Gastroesophageal sphincter (tissue), 4 donors: ENCODE data around the gene NOTCH4. TPM values are rescaled to one million over a fixed set of nuclear protein-coding genes. Genes with fewer than 3 reads are reported as not detected.

Experiments
- ATAC-seq: fragments of 150-250 bp; one replicate; pipeline ENCODE4 v1.9.1; 2016; ENCODE audit warnings: mild to moderate bottlenecking, moderate library complexity
- H3K27ac ChIP-seq, 4 donors: fragments of 200-600 bp; sonication (generic) in 3 of 4; 1 replicate in 3 of 4; 2 replicates in 1 of 4; pipeline ENCODE4 v1.5.1; 2016 to 2019
- H3K27me3 ChIP-seq: fragments of 200-600 bp; sonication (generic); one replicate; pipeline ENCODE4 v1.5.1; 2019
- H3K36me3 ChIP-seq, 2 donors: fragments of 200-600 bp; sonication (generic); one replicate each; pipeline ENCODE4 v1.5.1; 2019; ENCODE audit warnings: control low read depth in 1 of 2
- H3K4me1 ChIP-seq, 3 donors: fragments of 200-600 bp; sonication (generic); 1 replicate in 2 of 3; 2 replicates in 1 of 3; pipeline ENCODE4 v1.5.1; 2016 to 2019; ENCODE audit warnings: control low read depth in 2 of 3
- H3K4me3 ChIP-seq, 2 donors: fragments of 200-600 bp; sonication (generic); one replicate each; pipeline ENCODE4 v1.5.1; 2019; ENCODE audit warnings: mild to moderate bottlenecking in 1 of 2, moderate library complexity in 1 of 2
- H3K9me3 ChIP-seq, 3 donors: fragments of 200-600 bp; sonication (generic); one replicate each; pipeline ENCODE4 v1.5.1; 2017 to 2019; ENCODE audit warnings: control low read depth in 2 of 3
- EP300 ChIP-seq: sonication (generic); formaldehyde crosslinking; IDR thresholded peaks from one replicate; pipeline ENCODE4 v1.6.1; 2017; ENCODE audit warnings: antibody characterized with exemption, mild to moderate bottlenecking
- POLR2A ChIP-seq, 2 donors: fragments of 450-650 bp; IDR thresholded peaks; one replicate each; pipeline ENCODE4 v1.6.1; 2017; ENCODE audit warnings: antibody characterized with exemption in 2 of 2, mild to moderate bottlenecking in 2 of 2, moderate library complexity in 1 of 2
- POLR2AphosphoS5 ChIP-seq: sonication (generic); formaldehyde crosslinking; IDR thresholded peaks from one replicate; pipeline ENCODE4 v1.6.1; 2017; ENCODE audit warnings: antibody characterized with exemption
- WGBS, 2 donors: methylation state at CpG; one replicate each; pipeline ENCODE4 v1.1.5; 2018; ENCODE audit warnings: low coverage in 1 of 2; 5-methylcytosine and 5-hydroxymethylcytosine counted together
- total RNA-seq, 4 donors: library from RNA; depleted of rRNA; stranded (reverse); fragments of >200 nt; gene quantifications; one replicate each; pipeline ENCODE4 v1.1.0, GENCODE V29; 2016
- TF ChIP-seq, protein P1 (sequence below), 4 experiments: fragments of 200-600 bp in 2 of 4; fragments of 450-650 bp in 2 of 4; sonication (generic) in 1 of 4; IDR thresholded peaks; one replicate each; pipeline ENCODE4 v1.5.1; 2017 to 2019; ENCODE audit warnings: antibody characterized with exemption in 4 of 4, mild to moderate bottlenecking in 2 of 4, moderate library complexity in 2 of 4

The NOTCH4 gene
- total RNA-seq, 4 donors from 2014 or later = 10.9 to 26.0 (median 13.2) TPM

DNA sequence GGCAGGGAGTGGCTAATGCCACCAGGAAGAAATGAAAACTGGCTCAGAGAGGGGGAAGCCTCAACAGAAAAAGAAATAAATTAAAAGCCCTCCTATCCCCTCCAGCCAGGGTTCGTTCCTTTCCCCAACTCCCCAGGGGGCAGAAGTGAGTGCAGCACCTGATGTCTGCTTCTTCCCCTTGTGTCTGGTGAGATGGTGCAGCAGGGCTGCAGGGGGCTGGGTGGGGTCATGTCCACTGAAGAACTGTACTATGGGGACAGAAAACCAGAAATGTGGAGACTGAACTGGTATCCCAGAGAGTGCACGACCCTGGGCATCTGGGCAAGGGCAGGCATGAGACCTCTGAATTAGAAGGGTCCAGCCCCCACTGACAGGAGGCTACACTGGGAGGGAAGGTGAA, 55.5 kb downstream of the NOTCH4 start:
- 61 to 67% methylated on average over 1 to 2 of the region's 2 CpGs for whole genome bisulfite sequencing, 2 donors
- H3K9me3 ChIP-seq = no peaks in the 10 kb centered on the region
- H3K27me3 ChIP-seq = no peaks in the 10 kb centered on the region
- ATAC-seq = no peak
- H3K27ac ChIP-seq = peak overlapping the region in 3 of 4 donors; percentile 16 to 74 (median 35)
- TF ChIP-seq POLR2AphosphoS5 (no peak), POLR2A (IDR thresholded peaks at IDR 0.05) (no peak), EP300 (no peak)
- TF ChIP-seq, protein P1, sequence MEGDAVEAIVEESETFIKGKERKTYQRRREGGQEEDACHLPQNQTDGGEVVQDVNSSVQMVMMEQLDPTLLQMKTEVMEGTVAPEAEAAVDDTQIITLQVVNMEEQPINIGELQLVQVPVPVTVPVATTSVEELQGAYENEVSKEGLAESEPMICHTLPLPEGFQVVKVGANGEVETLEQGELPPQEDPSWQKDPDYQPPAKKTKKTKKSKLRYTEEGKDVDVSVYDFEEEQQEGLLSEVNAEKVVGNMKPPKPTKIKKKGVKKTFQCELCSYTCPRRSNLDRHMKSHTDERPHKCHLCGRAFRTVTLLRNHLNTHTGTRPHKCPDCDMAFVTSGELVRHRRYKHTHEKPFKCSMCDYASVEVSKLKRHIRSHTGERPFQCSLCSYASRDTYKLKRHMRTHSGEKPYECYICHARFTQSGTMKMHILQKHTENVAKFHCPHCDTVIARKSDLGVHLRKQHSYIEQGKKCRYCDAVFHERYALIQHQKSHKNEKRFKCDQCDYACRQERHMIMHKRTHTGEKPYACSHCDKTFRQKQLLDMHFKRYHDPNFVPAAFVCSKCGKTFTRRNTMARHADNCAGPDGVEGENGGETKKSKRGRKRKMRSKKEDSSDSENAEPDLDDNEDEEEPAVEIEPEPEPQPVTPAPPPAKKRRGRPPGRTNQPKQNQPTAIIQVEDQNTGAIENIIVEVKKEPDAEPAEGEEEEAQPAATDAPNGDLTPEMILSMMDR (IDR thresholded peaks at IDR 0.05) = no peak
- H3K36me3 ChIP-seq = peaks cover 0 to 80% of the 10 kb centered on the region in 2 donors
- H3K4me3 ChIP-seq = no peak overlapping the region
- peaks cover 0 to 22% (median 0%) of the 10 kb centered on the region in 3 donors for H3K4me1 ChIP-seq

- Histone ChIP-seq H3K4me3 (no peak overlapping the region), H3K36me3 (peaks cover 0 to 86% of the 10 kb centered on the region in 2 donors), H3K27me3 (no peaks in the 10 kb centered on the region), H3K4me1 (peaks cover 0 to 22% (median 0%) of the 10 kb centered on the region in 3 donors), H3K9me3 (no peaks in the 10 kb centered on the region), H3K27ac (peak overlapping the region in 2 of 4 donors; percentile 35 to 74)
- WGBS, 2 donors = 62 to 83% methylated on average over 1 to 4 of the region's 6 CpGs
- ATAC-seq = no peak
- TF ChIP-seq POLR2A (IDR thresholded peaks at IDR 0.05) = no peak
These were observed 56.1 kb downstream of the NOTCH4 start for GRCh38 chr6:32167761-32168262.

GRCh38 chr6:32167154-32167760, 56.6 kb downstream of the NOTCH4 start:
- WGBS, 2 donors = 66 to 88% methylated on average over 1 to 7 of the region's 32 CpGs
- peaks cover 0 to 91% of the 10 kb centered on the region in 2 donors for H3K36me3 ChIP-seq
- H3K4me1 ChIP-seq = peaks cover 0 to 19% (median 0%) of the 10 kb centered on the region in 3 donors
- TF ChIP-seq POLR2A (IDR thresholded peaks at IDR 0.05) (no peak), POLR2AphosphoS5 (no peak), EP300 (no peak)
- TF ChIP-seq, protein P1 (IDR thresholded peaks at IDR 0.05) = no peak
- no peaks in the 10 kb centered on the region for H3K9me3 ChIP-seq
- H3K27ac ChIP-seq = peak overlapping the region in 3 of 4 donors; percentile 22 to 74 (median 35)
- H3K4me3 ChIP-seq = no peak overlapping the region
- H3K27me3 ChIP-seq = no peaks in the 10 kb centered on the region
- ATAC-seq = no peak

- TF ChIP-seq, protein P1 (IDR thresholded peaks at IDR 0.05) = peak in 1 of 4 experiments; percentile 16
- TF ChIP-seq EP300 (no peak), POLR2AphosphoS5 (no peak), POLR2A (IDR thresholded peaks at IDR 0.05) (no peak)
- Histone ChIP-seq H3K36me3 (peaks cover 0 to 99% of the 10 kb centered on the region in 2 donors), H3K9me3 (no peaks in the 10 kb centered on the region), H3K27me3 (no peaks in the 10 kb centered on the region), H3K4me3 (no peak overlapping the region), H3K4me1 (peaks cover 0 to 18% (median 0%) of the 10 kb centered on the region in 3 donors), H3K27ac (peak overlapping the region in 3 of 4 donors; percentile 22 to 74 (median 35))
- WGBS, 2 donors = 63% methylated on average over 6 of the region's 30 CpGs; no CpG with 5 or more reads in 1 of the 2 donors
- ATAC-seq = no peak
These were observed 57.3 kb downstream of the NOTCH4 start for GRCh38 chr6:32166411-32167061.

DNA sequence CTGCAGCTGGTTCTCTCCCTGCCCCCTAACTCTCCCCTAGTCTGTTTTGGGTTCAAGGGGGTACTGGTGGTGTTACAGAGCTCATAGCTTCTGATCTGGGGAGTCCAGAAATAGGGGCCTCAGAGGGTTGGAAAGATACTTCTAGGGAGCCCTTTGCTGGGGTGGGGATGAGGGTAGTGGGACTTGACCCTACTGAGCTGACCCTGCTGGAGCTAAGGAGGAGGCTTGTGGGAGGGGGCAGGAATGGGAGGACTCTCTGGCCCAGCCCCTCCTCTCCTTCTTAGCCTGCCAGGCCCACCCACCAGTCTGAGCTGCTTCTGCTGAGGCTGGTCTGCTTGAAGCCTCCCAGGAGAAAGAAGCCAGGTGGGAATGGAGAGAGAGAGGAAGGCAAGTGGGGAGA, 59.6 kb downstream of the NOTCH4 start, which contains the start of gene EGFL8:
Gene EGFL8 (plus strand): TSS at position 301 of the 400 bp plus-strand sequence. CDS start 1,571 bp downstream, outside the sequence.
- Histone ChIP-seq H3K9me3 (no peaks in the 10 kb centered on the region), H3K27me3 (no peaks in the 10 kb centered on the region), H3K4me3 (no peak within 1 kb of the TSS), H3K36me3 (peaks cover 0 to 97% of the 10 kb centered on the region in 2 donors), H3K4me1 (peaks cover 0 to 18% (median 0%) of the 10 kb centered on the region in 3 donors), H3K27ac (peak within 1 kb of the TSS in 3 of 4 donors; percentile 60 to 74 (median 64))
- ATAC-seq = no peak
- TF ChIP-seq, protein P1 (IDR thresholded peaks at IDR 0.05) = no peak
- TF ChIP-seq POLR2AphosphoS5 = no peak
- TF ChIP-seq EP300 = no peak
- TF ChIP-seq POLR2A (IDR thresholded peaks at IDR 0.05) = no peak
